Retinal pigment epithelial cell (primary cell): ENCODE data around the gene OR2V1.
"Not testable (repeated sequence)": the region's sequence is repeated elsewhere in the genome, so short reads cannot be mapped to it uniquely, and the experiment has no call there.

Experiments used
- DNase-seq: peaks from one replicate; pipeline ENCODE4 v3.0.0-alpha.2; 2010; ENCODE audit warnings: low read depth
- H3K4me3 ChIP-seq: 2 replicates; pipeline ENCODE4 v1.5.1; 2011; ENCODE audit warnings: mild to moderate bottlenecking, low read length, control low read depth, moderate library complexity
- TF ChIP-seq, protein P1 (sequence below): conservative IDR thresholded peaks from 2 replicates; pipeline ENCODE4 v1.5.1; 2011; ENCODE audit warnings: low read depth, low read length, control low read depth, inconsistent platforms

OR2V1 gene

GRCh38 chr5:181107699-181108098 is 23.3 kb downstream of the OR2V1 start:
- TF ChIP-seq, protein P1, sequence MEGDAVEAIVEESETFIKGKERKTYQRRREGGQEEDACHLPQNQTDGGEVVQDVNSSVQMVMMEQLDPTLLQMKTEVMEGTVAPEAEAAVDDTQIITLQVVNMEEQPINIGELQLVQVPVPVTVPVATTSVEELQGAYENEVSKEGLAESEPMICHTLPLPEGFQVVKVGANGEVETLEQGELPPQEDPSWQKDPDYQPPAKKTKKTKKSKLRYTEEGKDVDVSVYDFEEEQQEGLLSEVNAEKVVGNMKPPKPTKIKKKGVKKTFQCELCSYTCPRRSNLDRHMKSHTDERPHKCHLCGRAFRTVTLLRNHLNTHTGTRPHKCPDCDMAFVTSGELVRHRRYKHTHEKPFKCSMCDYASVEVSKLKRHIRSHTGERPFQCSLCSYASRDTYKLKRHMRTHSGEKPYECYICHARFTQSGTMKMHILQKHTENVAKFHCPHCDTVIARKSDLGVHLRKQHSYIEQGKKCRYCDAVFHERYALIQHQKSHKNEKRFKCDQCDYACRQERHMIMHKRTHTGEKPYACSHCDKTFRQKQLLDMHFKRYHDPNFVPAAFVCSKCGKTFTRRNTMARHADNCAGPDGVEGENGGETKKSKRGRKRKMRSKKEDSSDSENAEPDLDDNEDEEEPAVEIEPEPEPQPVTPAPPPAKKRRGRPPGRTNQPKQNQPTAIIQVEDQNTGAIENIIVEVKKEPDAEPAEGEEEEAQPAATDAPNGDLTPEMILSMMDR: no peak
- no peak for DNase-seq
- no peak overlapping the region for H3K4me3 ChIP-seq

- H3K4me3 ChIP-seq: no peak overlapping the region
- DNase-seq: no peak
- TF ChIP-seq, protein P1: no peak
Observed at GRCh38 chr5:181105391-181106025, 25.5 kb downstream of the OR2V1 start.

- DNase-seq, H3K4me3 ChIP-seq: not testable (repeated sequence)
Observed at GRCh38 chr5:181104606-181105390, 26.2 kb downstream of the OR2V1 start.

- DNase-seq, H3K4me3 ChIP-seq: not testable (repeated sequence)
Observed at GRCh38 chr5:181104259-181104568, 26.8 kb downstream of the OR2V1 start.

DNA sequence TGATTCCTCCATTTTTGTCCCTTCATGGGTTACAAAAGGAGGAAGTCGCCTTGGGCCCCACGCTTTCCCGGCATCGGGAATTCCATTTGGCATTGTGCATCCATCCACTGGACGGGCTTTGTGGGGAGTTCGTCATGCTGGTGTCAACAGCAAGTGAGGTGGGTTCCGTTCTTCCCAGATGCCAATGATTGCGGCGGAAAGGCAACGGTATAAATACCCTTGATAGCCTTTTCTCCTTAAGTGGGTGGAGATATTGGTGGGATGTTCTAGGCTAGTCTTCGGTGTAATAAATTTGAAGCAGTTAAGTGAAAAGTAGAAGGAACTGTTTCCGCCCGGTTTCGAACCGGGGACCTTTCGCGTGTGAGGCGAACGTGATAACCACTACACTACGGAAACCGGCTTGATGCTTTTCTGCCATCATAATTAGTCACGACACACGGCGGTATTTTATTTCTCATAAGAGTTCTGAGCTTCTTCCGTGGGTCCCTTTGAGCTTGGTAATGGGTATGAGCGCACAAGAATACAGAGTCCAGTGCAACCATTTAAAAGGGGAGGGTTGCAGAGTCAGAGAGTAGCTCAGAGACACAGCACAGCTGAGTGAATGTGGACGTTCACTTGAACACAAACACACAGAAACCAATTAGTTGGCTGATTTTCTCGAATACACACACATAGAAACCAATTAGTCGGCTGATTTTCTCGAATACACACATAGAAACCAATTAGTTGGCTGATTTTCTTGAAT is 28.9 kb downstream of the OR2V1 start:
- not testable (repeated sequence) for DNase-seq, H3K4me3 ChIP-seq

- not testable (repeated sequence) for DNase-seq, H3K4me3 ChIP-seq
Observed at GRCh38 chr5:181101030-181101641, 29.8 kb downstream of the OR2V1 start.

DNA sequence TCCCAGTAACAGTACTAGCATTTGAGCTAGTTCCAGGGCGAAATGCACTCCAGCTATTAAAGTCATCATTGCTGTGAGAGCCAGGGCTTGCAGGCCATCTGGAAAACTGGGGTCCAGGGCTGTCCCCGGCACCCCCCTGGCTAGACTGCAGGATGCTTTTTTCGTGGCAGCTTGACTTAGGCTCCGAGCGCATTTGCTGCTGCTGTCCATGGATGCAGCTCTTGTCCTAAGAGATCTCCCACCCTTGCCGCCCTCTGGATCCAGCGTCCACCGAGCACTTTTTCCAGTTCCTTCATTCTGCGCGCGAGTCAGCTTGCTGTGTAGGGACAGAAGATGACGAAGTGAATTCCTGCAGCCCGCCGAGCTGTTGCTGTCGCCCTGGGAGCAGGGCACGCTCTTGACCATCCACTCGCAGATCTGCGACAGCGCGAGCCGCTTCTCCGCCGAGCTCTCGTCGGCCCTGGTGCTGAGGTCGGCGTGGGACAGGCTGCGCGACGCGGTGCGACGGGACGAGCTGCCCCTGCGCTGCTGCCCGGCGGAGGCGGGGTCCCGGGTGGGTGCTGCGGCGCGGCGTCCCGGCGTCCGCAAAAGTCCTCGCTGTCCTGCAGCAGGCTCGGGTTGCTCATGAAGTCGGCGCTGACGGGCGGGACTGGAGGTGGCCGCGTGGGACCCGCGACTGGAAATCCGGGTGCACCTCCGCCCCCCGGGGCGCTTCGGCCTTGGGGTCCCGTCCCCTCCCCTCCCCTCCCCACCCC is 30.7 kb downstream of the OR2V1 start:
- no peak for DNase-seq
- no peak overlapping the region for H3K4me3 ChIP-seq
- TF ChIP-seq, protein P1: no peak

GRCh38 chr5:181099602-181100086 is 31.3 kb downstream of the OR2V1 start:
- DNase-seq: no peak
- no peak overlapping the region for H3K4me3 ChIP-seq
- TF ChIP-seq, protein P1: no peak
